Smooth muscle cell (in vitro differentiated cells): ENCODE measurements around the gene CAMK2B. TPM values are rescaled to one million over a fixed set of nuclear protein-coding genes. Genes with fewer than 3 reads are reported as not detected.

Source experiments
- DNase-seq: peaks from one replicate; lab custom pipeline; 2025; ENCODE audit not compliant: unreplicated experiment; lab: John Stamatoyannopoulos, UW
- H2AFZ ChIP-seq: fragments of 200-600 bp; sonication (generic); 2 replicates; pipeline ENCODE4 v1.6.0; 2016; ENCODE audit warnings: antibody characterized with exemption, low read depth, mild to moderate bottlenecking
- H3F3A ChIP-seq: fragments of 200-600 bp; sonication (generic); 2 replicates; pipeline ENCODE4 v1.6.0; 2017; ENCODE audit warnings: antibody characterized with exemption, low read depth
- H3K27ac ChIP-seq: fragments of 200-600 bp; sonication (generic); 2 replicates; pipeline ENCODE4 v1.5.1; 2016; ENCODE audit warnings: low read depth, mild to moderate bottlenecking
- H3K27me3 ChIP-seq: fragments of 200-600 bp; sonication (generic); 2 replicates; pipeline ENCODE4 v1.6.1; 2016; ENCODE audit warnings: low read depth, mild to moderate bottlenecking
- H3K36me3 ChIP-seq: fragments of 200-600 bp; sonication (generic); 2 replicates; pipeline ENCODE4 v1.5.1; 2016; ENCODE audit warnings: low read depth
- H3K4me1 ChIP-seq: fragments of 200-600 bp; sonication (generic); 2 replicates; pipeline ENCODE4 v1.5.1; 2016; ENCODE audit warnings: low read depth
- H3K4me2 ChIP-seq: fragments of 200-600 bp; sonication (generic); 2 replicates; pipeline ENCODE4 v1.6.0; 2016; ENCODE audit warnings: mild to moderate bottlenecking
- H3K4me3 ChIP-seq: fragments of 200-600 bp; sonication (generic); 2 replicates; pipeline ENCODE4 v1.5.1; 2016; ENCODE audit warnings: mild to moderate bottlenecking
- H3K79me2 ChIP-seq: fragments of 200-600 bp; sonication (generic); 2 replicates; pipeline ENCODE4 v1.6.0; 2016; ENCODE audit warnings: low read depth, mild to moderate bottlenecking
- H3K9ac ChIP-seq: fragments of 200-600 bp; sonication (generic); 2 replicates; pipeline ENCODE4 v1.6.0; 2016; ENCODE audit warnings: low read depth
- H3K9me3 ChIP-seq: fragments of 200-600 bp; sonication (generic); replicated peaks from 2 replicates; pipeline ENCODE4 v1.5.1; 2016; ENCODE audit warnings: low read depth
- H4K20me1 ChIP-seq: fragments of 200-600 bp; sonication (generic); 2 replicates; pipeline ENCODE4 v1.6.0; 2016; ENCODE audit warnings: low read depth
- WGBS: methylation state at CpG from one replicate; pipeline ENCODE4 v1.1.7; 2016; ENCODE audit warnings: low lambda C conversion rate; 5-methylcytosine and 5-hydroxymethylcytosine counted together
- polyA plus RNA-seq: library from polyadenylated mRNA; unstranded; fragments of >200 nt; fragmentation: Nextera tagmentation; extraction: Ambion mirVana; gene quantifications from 2 replicates; pipeline ENCODE4 v1.2.1, GENCODE V29; 2016
- total RNA-seq: library from RNA; depleted of rRNA; stranded (reverse); fragments of >200 nt; gene quantifications from 2 replicates; pipeline ENCODE4 v1.2.3, GENCODE V29; 2014
- TF ChIP-seq, protein P1 (sequence below): fragments of 200-600 bp; sonication (generic); IDR thresholded peaks from 2 replicates; pipeline ENCODE4 v1.5.1; 2017; ENCODE audit warnings: borderline replicate concordance, mild to moderate bottlenecking, antibody characterized with exemption; ENCODE audit not compliant: insufficient read depth, poor library complexity, severe bottlenecking

CAMK2B gene
- total and polyA plus RNA-seq, 2 experiments from 2014 or later: not detected

DNA sequence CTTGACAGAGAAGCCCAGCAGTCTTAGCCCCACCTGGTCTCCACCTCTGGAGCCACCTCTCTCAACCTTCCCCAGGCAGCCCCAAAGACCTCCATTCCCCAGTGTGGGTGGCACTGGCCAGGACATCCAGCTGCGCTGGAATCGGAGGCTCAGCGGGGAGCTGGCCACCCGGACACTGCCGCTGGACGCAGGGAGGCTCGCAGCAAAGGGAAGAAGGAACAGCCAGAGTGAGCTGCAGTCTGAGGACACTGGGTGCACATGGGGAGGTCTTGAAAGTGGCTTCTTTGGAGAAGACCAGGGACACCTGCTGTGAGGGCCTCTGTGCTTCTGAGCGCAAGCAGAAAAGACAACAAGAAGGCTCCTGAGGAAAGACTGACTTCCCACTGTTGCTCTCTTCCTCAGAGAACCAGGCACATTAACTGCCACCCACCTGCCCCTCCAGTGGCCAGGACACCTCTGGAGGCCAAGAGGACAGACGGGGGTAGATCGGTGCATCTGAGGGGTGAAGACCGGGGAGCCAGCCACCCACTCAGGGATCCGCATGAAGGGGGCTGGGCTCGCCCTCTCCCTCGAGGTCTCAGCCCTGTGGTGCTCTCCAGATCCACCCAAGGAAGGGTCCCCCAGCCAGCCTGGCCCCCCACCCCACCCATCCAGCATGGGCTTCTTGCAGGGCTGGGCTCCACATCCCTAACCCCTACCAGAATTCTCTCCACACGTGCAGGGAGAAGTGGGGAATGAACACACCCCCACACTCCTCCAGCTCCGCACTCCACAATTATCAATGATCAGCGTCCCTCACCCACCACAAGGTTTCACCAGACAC, 1.8 kb downstream of the CAMK2B start:
- no peak overlapping the region for H2AFZ ChIP-seq
- TF ChIP-seq, protein P1, sequence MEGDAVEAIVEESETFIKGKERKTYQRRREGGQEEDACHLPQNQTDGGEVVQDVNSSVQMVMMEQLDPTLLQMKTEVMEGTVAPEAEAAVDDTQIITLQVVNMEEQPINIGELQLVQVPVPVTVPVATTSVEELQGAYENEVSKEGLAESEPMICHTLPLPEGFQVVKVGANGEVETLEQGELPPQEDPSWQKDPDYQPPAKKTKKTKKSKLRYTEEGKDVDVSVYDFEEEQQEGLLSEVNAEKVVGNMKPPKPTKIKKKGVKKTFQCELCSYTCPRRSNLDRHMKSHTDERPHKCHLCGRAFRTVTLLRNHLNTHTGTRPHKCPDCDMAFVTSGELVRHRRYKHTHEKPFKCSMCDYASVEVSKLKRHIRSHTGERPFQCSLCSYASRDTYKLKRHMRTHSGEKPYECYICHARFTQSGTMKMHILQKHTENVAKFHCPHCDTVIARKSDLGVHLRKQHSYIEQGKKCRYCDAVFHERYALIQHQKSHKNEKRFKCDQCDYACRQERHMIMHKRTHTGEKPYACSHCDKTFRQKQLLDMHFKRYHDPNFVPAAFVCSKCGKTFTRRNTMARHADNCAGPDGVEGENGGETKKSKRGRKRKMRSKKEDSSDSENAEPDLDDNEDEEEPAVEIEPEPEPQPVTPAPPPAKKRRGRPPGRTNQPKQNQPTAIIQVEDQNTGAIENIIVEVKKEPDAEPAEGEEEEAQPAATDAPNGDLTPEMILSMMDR: no peak
- no peak overlapping the region for H3K4me2 ChIP-seq
- H3K9me3 ChIP-seq: no peaks in the 10 kb centered on the region
- no peak overlapping the region for H3K9ac ChIP-seq
- no peak overlapping the region for H3K27ac ChIP-seq
- no peaks in the 10 kb centered on the region for H3K79me2 ChIP-seq
- no peaks in the 10 kb centered on the region for H3K36me3 ChIP-seq
- H3F3A ChIP-seq: no peaks in the 10 kb centered on the region
- no peaks in the 10 kb centered on the region for H4K20me1 ChIP-seq
- peaks cover 73% of the 10 kb centered on the region for H3K27me3 ChIP-seq
- 89% methylated on average over 17 of the region's 17 CpGs for WGBS
- no peaks in the 10 kb centered on the region for H3K4me1 ChIP-seq
- H3K4me3 ChIP-seq: no peak overlapping the region
- DNase-seq: no peak

DNA sequence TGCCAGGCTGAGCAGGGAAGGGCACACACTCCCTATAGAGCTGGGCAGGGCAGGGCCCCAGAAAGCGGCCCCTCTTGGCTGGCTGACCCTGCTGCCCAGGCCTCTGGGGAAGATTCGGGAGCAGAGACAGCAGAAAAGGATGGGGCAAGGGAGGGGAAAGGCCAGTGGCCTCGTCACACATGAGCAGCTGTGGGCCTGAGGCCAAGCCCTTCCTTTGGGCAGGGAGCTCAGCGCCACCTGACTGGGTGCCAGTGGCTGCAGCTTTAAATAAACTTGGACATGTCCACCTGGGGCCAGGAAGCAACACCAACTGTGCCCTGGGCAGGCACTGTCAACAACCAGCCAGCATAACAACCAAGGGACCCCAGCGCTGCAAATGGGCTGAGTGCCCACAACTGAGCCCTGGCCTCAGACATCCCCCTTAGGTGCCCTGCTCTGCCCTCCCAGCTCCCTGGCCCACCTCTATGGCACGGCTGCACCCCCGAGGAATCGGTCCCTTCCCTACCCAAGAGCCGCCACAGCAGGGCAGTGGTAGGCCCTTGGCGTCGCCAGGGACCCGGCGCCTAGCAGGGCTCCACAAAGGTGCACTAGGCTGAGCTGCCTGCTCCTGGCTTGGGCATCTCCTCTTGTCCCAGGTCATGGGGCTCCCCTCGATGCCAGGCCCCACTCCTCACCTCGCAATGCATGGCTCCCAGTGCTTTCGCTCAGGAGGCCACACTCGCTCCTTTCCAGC, 2.6 kb downstream of the CAMK2B start:
- Histone ChIP-seq H2AFZ (no peak overlapping the region), H3K9ac (no peak overlapping the region), H3K4me3 (no peak overlapping the region), H3K27me3 (peaks cover 72% of the 10 kb centered on the region), H3K36me3 (no peaks in the 10 kb centered on the region), H3F3A (no peaks in the 10 kb centered on the region), H3K79me2 (no peaks in the 10 kb centered on the region), H3K27ac (no peak overlapping the region), H4K20me1 (no peaks in the 10 kb centered on the region), H3K4me1 (no peaks in the 10 kb centered on the region), H3K9me3 (no peaks in the 10 kb centered on the region), H3K4me2 (no peak overlapping the region)
- no peak for DNase-seq
- TF ChIP-seq, protein P1: no peak
- 94% methylated on average over 17 of the region's 17 CpGs for WGBS

DNA sequence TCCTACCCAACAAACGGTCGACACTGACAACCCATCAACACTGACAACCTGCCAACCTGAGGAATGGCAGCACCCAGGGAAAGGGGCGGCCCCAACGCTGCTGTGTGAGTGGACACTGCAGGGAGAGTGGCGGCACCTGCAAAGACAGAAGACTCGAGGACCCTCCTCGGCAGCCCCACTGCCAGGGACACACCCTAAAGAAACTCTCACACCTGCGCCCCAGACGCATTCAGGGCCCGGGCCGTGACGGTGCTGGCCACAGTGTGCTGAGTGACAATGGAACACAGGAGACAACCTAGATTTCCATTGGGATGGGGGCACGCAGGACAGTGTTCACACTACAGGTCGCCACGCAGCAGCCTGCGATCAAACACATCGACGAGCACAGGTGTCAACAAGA, 3.6 kb downstream of the CAMK2B start:
- no peak overlapping the region for H3K4me2 ChIP-seq
- no peak overlapping the region for H3K27ac ChIP-seq
- no peak overlapping the region for H3K4me3 ChIP-seq
- no peaks in the 10 kb centered on the region for H3K79me2 ChIP-seq
- H3K9me3 ChIP-seq: no peaks in the 10 kb centered on the region
- no peaks in the 10 kb centered on the region for H4K20me1 ChIP-seq
- no peak for DNase-seq
- H3F3A ChIP-seq: no peaks in the 10 kb centered on the region
- H3K27me3 ChIP-seq: peaks cover 63% of the 10 kb centered on the region
- H3K36me3 ChIP-seq: no peaks in the 10 kb centered on the region
- WGBS: 92% methylated on average over 18 of the region's 18 CpGs
- TF ChIP-seq, protein P1: no peak
- no peaks in the 10 kb centered on the region for H3K4me1 ChIP-seq
- no peak overlapping the region for H2AFZ ChIP-seq
- no peak overlapping the region for H3K9ac ChIP-seq
